CD14-positive monocyte (primary cell): ENCODE data around the gene FBXL13. TPM values are rescaled to one million over a fixed set of nuclear protein-coding genes. Genes with fewer than 3 reads are reported as not detected.

Experiments
- DNase-seq, 3 donors: peaks; one replicate each; pipeline ENCODE4 v3.0.0-alpha.2; 2011 to 2022
- H2AFZ ChIP-seq: 2 replicates; pipeline ENCODE4 v1.6.0; 2012; ENCODE audit warnings: mild to moderate bottlenecking, low read depth, low read length, inconsistent platforms; ENCODE audit not compliant: insufficient read depth, poor library complexity, severe bottlenecking
- H3K27ac ChIP-seq, 2 donors: 1 replicate in 1 of 2; 2 replicates in 1 of 2; pipeline ENCODE4 v1.5.1; 2012 to 2013; ENCODE audit warnings: low read length in 2 of 2, control low read depth in 1 of 2, inconsistent platforms in 1 of 2, low read depth in 1 of 2, mild to moderate bottlenecking in 1 of 2
- H3K27me3 ChIP-seq, 2 donors: one replicate each; pipeline versions ENCODE4 v1.6.0 to v1.6.1; 2011 to 2013; ENCODE audit warnings: low read length in 2 of 2; ENCODE audit not compliant: control insufficient read depth in 2 of 2, insufficient read depth in 2 of 2
- H3K36me3 ChIP-seq, 2 donors: replicated peaks in 1 of 2; 1 replicate in 1 of 2; 2 replicates in 1 of 2; pipeline versions ENCODE4 v1.5.1 to v1.6.1; 2012 to 2013; ENCODE audit warnings: low read length in 2 of 2, control low read depth in 1 of 2, inconsistent platforms in 1 of 2, mild to moderate bottlenecking in 1 of 2; ENCODE audit not compliant: insufficient read depth in 2 of 2, control insufficient read depth in 1 of 2
- H3K4me1 ChIP-seq, 2 donors: 1 replicate in 1 of 2; 2 replicates in 1 of 2; pipeline versions ENCODE4 v1.5.1 to v1.6.1; 2012 to 2013; ENCODE audit warnings: low read length in 2 of 2, control low read depth in 1 of 2, inconsistent platforms in 1 of 2, mild to moderate bottlenecking in 1 of 2, moderate library complexity in 1 of 2; ENCODE audit not compliant: insufficient read depth in 2 of 2, control insufficient read depth in 1 of 2
- H3K4me2 ChIP-seq: replicated peaks from 2 replicates; pipeline ENCODE3; 2012; ENCODE audit warnings: low read length, moderate library complexity, mild to moderate bottlenecking; ENCODE audit not compliant: poor library complexity, severe bottlenecking; ENCODE audit errors: extremely low read depth
- H3K4me3 ChIP-seq, 3 experiments: fragments of 200-600 bp in 1 of 3; sonication (generic) in 1 of 3; replicated peaks in 1 of 3; 1 replicate in 2 of 3; 2 replicates in 1 of 3; pipeline ENCODE4 v1.5.1; 2011 to 2013; ENCODE audit warnings: low read length in 3 of 3, mild to moderate bottlenecking in 3 of 3, control low read depth in 2 of 3, low read depth in 2 of 3, inconsistent platforms in 1 of 3, moderate library complexity in 1 of 3
- H3K79me2 ChIP-seq: 2 replicates; pipeline ENCODE4 v1.6.0; 2012; ENCODE audit warnings: mild to moderate bottlenecking, control low read depth, inconsistent platforms, low read length, moderate library complexity; ENCODE audit not compliant: insufficient read depth
- H3K9ac ChIP-seq: 2 replicates; pipeline ENCODE4 v1.6.0; 2017; ENCODE audit warnings: low read length, mild to moderate bottlenecking; ENCODE audit not compliant: insufficient read depth, poor library complexity, severe bottlenecking
- H3K9me3 ChIP-seq, 2 donors: replicated peaks in 1 of 2; 1 replicate in 1 of 2; 2 replicates in 1 of 2; pipeline versions ENCODE4 v1.5.1 to v1.6.1; 2012 to 2013; ENCODE audit warnings: low read length in 2 of 2, control low read depth in 1 of 2; ENCODE audit not compliant: control insufficient read depth in 1 of 2, insufficient read depth in 1 of 2
- H4K20me1 ChIP-seq: 2 replicates; pipeline ENCODE4 v1.6.0; 2012; ENCODE audit warnings: mild to moderate bottlenecking, low read length, control low read depth, moderate library complexity; ENCODE audit not compliant: insufficient read depth
- H3K27ac Mint-ChIP-seq, 7 donors: one replicate each; pipeline ENCODE4 v1.8.0; 2020; ENCODE audit warnings: mild to moderate bottlenecking in 7 of 7, mixed read lengths in 7 of 7, moderate library complexity in 6 of 7, inconsistent platforms in 2 of 7
- H3K27me3 Mint-ChIP-seq, 3 donors: one replicate each; pipeline ENCODE4 v1.8.0; 2021 to 2022; ENCODE audit warnings: low read depth in 3 of 3, mild to moderate bottlenecking in 3 of 3, mixed read lengths in 3 of 3, moderate library complexity in 3 of 3, inconsistent platforms in 1 of 3
- H3K36me3 Mint-ChIP-seq, 2 donors: one replicate each; pipeline ENCODE4 v1.8.0; 2020; ENCODE audit warnings: mixed read lengths in 2 of 2, inconsistent platforms in 1 of 2, mild to moderate bottlenecking in 1 of 2
- H3K4me1 Mint-ChIP-seq: one replicate; pipeline ENCODE4 v1.8.0; 2020; ENCODE audit warnings: mild to moderate bottlenecking, mixed read lengths
- H3K4me3 Mint-ChIP-seq, 2 donors: one replicate each; pipeline ENCODE4 v1.8.0; 2020; ENCODE audit warnings: mild to moderate bottlenecking in 2 of 2, mixed read lengths in 2 of 2, moderate library complexity in 1 of 2
- H3K9me3 Mint-ChIP-seq, 7 donors: one replicate each; pipeline ENCODE4 v1.8.0; 2020 to 2022; ENCODE audit warnings: mixed read lengths in 7 of 7, mild to moderate bottlenecking in 6 of 7, moderate library complexity in 6 of 7, inconsistent platforms in 2 of 7
- CTCF ChIP-seq: fragments of 200-600 bp; IDR thresholded peaks from one replicate; pipeline ENCODE4 v1.8.0; 2022; ENCODE audit warnings: antibody characterized with exemption, mild to moderate bottlenecking
- WGBS: methylation state at CpG from one replicate; pipeline ENCODE4 v1.1.5; 2013; ENCODE audit warnings: missing lambda C conversion rate; ENCODE audit not compliant: insufficient coverage; 5-methylcytosine and 5-hydroxymethylcytosine counted together
- intact Hi-C, 2 donors: fragments of 100-400 bp; cut with micrococcal nuclease; formaldehyde crosslinking; loops; one replicate each; pipeline versions ENCODE4 v1.15.0 to v1.15.1; 2023
- polyA plus RNA-seq, 3 donors: library from polyadenylated mRNA; depleted of rRNA in 1 of 3; unstranded in 2 of 3; stranded (reverse) in 1 of 3; fragments of 300-500 nt in 2 of 3; fragments of >200 nt in 1 of 3; fragmentation: Illumina TruSeq in 2 of 3; gene quantifications; 1 replicate in 2 of 3; 2 replicates in 1 of 3; pipeline ENCODE4 v1.2.3, GENCODE V29; 2012 to 2021

The FBXL13 gene
- polyA plus RNA-seq, 3 donors = 0.05 TPM; not detected in 2

GRCh38 chr7:102983602-102984001 lies 91.0 kb downstream of the FBXL13 start:
- peaks cover 3 to 4% of the 10 kb centered on the region in 2 donors for H3K4me1 ChIP-seq
- H3K27ac ChIP-seq = no peak overlapping the region
- intact Hi-C loops = no loop called here
- no peak overlapping the region for H2AFZ ChIP-seq
- no peak overlapping the region for H3K4me3 ChIP-seq
- H3K79me2 ChIP-seq = no peaks in the 10 kb centered on the region
- Mint-ChIP-seq H3K27me3 (peaks cover 0 to 2% (median 0%) of the 10 kb centered on the region in 3 donors), H3K27ac (no peak overlapping the region), H3K4me3 (no peak overlapping the region), H3K4me1 (peaks cover under 1% of the 10 kb centered on the region), H3K9me3 (peaks cover 0 to 4% (median 2%) of the 10 kb centered on the region in 7 donors), H3K36me3 (no peaks in the 10 kb centered on the region)
- DNase-seq = no peak
- H3K36me3 ChIP-seq = no peaks in the 10 kb centered on the region
- H3K9ac ChIP-seq = no peak overlapping the region
- 87% methylated on average over 3 of the region's 7 CpGs for WGBS
- H3K4me2 ChIP-seq = no peak overlapping the region
- TF ChIP-seq CTCF = no peak
- no peaks in the 10 kb centered on the region for H4K20me1 ChIP-seq
- H3K27me3 ChIP-seq = no peaks in the 10 kb centered on the region
- H3K9me3 ChIP-seq = no peaks in the 10 kb centered on the region

GRCh38 chr7:102982235-102982634 lies 92.4 kb downstream of the FBXL13 start:
- Histone ChIP-seq H2AFZ (no peak overlapping the region), H3K27ac (no peak overlapping the region), H3K4me3 (no peak overlapping the region), H3K9me3 (no peaks in the 10 kb centered on the region), H4K20me1 (no peaks in the 10 kb centered on the region), H3K9ac (no peak overlapping the region), H3K27me3 (no peaks in the 10 kb centered on the region), H3K4me1 (peaks cover 6% of the 10 kb centered on the region in 2 donors), H3K79me2 (no peaks in the 10 kb centered on the region), H3K36me3 (no peaks in the 10 kb centered on the region), H3K4me2 (no peak overlapping the region)
- TF ChIP-seq CTCF = no peak
- intact Hi-C loops = no loop called here
- no peak overlapping the region for H3K27ac Mint-ChIP-seq
- no CpG with 5 or more reads among the region's 1 CpG for WGBS
- H3K9me3 Mint-ChIP-seq = peaks cover 0 to 4% (median 2%) of the 10 kb centered on the region in 7 donors
- H3K27me3 Mint-ChIP-seq = peaks cover 0 to 2% (median 0%) of the 10 kb centered on the region in 3 donors
- peaks cover 6% of the 10 kb centered on the region for H3K4me1 Mint-ChIP-seq
- no peak for DNase-seq
- no peak overlapping the region for H3K4me3 Mint-ChIP-seq
- no peaks in the 10 kb centered on the region for H3K36me3 Mint-ChIP-seq
